OCI-LY1 (cell line): ENCODE data around the gene QPRT.
"Not testable (repeated sequence)": the region's sequence is repeated elsewhere in the genome, so short reads cannot be mapped to it uniquely, and the experiment has no call there.

Experiments used
- EZH2 ChIP-seq: fragments of 200-600 bp; sonication (generic), shearing (Covaris generic); IDR thresholded peaks from 2 replicates; pipeline ENCODE4 v1.8.0; 2017; ENCODE audit warnings: borderline replicate concordance, mixed run types, mild to moderate bottlenecking, antibody characterized with exemption, low read length, moderate library complexity, mixed read lengths
- TF ChIP-seq, protein P1 (sequence below): fragments of 200-600 bp; sonication (generic), shearing (Covaris generic); IDR thresholded peaks from 2 replicates; pipeline ENCODE4 v1.5.1; 2017; ENCODE audit warnings: mild to moderate bottlenecking, antibody characterized with exemption, low read length, moderate library complexity, mixed read lengths

DNA sequence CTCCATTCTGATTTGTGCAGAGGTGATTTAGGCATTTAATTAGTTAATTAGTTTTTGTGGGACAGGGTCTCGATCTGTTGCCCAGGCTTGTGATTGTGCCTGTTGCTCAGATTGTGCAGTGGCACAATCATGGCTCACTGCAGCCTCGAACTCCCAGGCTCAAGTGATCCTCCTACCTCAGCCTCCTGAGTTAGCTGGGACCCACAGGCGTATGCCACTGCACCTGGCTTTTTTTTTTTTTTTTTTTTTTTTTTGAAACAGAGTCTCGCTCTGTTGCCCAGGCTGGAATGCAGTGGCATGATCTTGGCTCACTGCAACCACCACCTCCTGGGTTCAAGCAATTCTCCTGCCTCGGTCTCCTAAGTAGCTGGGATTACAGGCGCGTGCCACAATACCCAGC lies 25.1 kb upstream of the QPRT start:
- TF ChIP-seq, protein P1, sequence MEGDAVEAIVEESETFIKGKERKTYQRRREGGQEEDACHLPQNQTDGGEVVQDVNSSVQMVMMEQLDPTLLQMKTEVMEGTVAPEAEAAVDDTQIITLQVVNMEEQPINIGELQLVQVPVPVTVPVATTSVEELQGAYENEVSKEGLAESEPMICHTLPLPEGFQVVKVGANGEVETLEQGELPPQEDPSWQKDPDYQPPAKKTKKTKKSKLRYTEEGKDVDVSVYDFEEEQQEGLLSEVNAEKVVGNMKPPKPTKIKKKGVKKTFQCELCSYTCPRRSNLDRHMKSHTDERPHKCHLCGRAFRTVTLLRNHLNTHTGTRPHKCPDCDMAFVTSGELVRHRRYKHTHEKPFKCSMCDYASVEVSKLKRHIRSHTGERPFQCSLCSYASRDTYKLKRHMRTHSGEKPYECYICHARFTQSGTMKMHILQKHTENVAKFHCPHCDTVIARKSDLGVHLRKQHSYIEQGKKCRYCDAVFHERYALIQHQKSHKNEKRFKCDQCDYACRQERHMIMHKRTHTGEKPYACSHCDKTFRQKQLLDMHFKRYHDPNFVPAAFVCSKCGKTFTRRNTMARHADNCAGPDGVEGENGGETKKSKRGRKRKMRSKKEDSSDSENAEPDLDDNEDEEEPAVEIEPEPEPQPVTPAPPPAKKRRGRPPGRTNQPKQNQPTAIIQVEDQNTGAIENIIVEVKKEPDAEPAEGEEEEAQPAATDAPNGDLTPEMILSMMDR: not testable (repeated sequence)
- not testable (repeated sequence) for TF ChIP-seq EZH2
